H1 (cell line): Measurements from ENCODE around the gene ADGRL3. TPM values are rescaled to one million over a fixed set of nuclear protein-coding genes. Genes with fewer than 3 reads are reported as not detected.

Experiments used
- CTCF ChIA-PET: fragments of 300-600 bp; sonication (Branson Sonifier 250); formaldehyde crosslinking; loops from one replicate; lab custom pipeline; 2021; ENCODE audit not compliant: partially characterized antibody; lab: Charles Lee
- POLR2A ChIA-PET: fragments of 300-600 bp; sonication (Branson Sonifier 250); formaldehyde crosslinking; loops from one replicate; lab custom pipeline; 2021; ENCODE audit warnings: inconsistent platforms; ENCODE audit not compliant: partially characterized antibody; lab: Charles Lee
- DNase-seq, 2 experiments: peaks; one replicate each; pipeline versions ENCODE4 v3.0.0 to v3.0.0-alpha.2; 2010 to 2022; ENCODE audit warnings: low spot score in 2 of 2, low read depth in 1 of 2, mixed read lengths in 1 of 2
- FAIRE-seq: peaks from 2 replicates; lab custom pipeline; 2011; peaks lifted over from hg19 to GRCh38; lab: Jason Lieb, UNC
- H2AFZ ChIP-seq: 2 replicates; pipeline ENCODE4 v1.8.1; 2012; ENCODE audit warnings: low read length, inconsistent platforms
- H2AK5ac ChIP-seq: 2 replicates; pipeline ENCODE4 v1.6.1; 2013; ENCODE audit warnings: low read depth, low read length
- H2BK120ac ChIP-seq: replicated peaks from 2 replicates; pipeline ENCODE3; 2013; ENCODE audit warnings: low read depth, low read length, inconsistent platforms
- H2BK12ac ChIP-seq: 2 replicates; pipeline ENCODE4 v1.6.1; 2013; ENCODE audit warnings: low read depth, low read length
- H2BK15ac ChIP-seq: 2 replicates; pipeline ENCODE4 v1.6.1; 2013; ENCODE audit warnings: low read length
- H2BK20ac ChIP-seq: 2 replicates; pipeline ENCODE4 v1.6.1; 2013; ENCODE audit warnings: low read length
- H2BK5ac ChIP-seq: 2 replicates; pipeline ENCODE4 v1.6.1; 2013; ENCODE audit warnings: low read depth, low read length
- H3K14ac ChIP-seq: 2 replicates; pipeline ENCODE4 v1.6.1; 2013; ENCODE audit warnings: inconsistent platforms; ENCODE audit not compliant: insufficient read length
- H3K18ac ChIP-seq: 2 replicates; pipeline ENCODE4 v1.6.1; 2013; ENCODE audit warnings: low read length; ENCODE audit errors: extremely low read depth
- H3K23ac ChIP-seq: 2 replicates; pipeline ENCODE4 v1.6.1; 2013; ENCODE audit warnings: inconsistent platforms; ENCODE audit not compliant: insufficient read length
- H3K23me2 ChIP-seq: 2 replicates; pipeline ENCODE4 v1.6.1; 2013; ENCODE audit warnings: low read depth, low read length
- H3K27ac ChIP-seq: 2 replicates; pipeline ENCODE4 v1.6.1; 2011; ENCODE audit warnings: low read depth, low read length, inconsistent platforms
- H3K27me3 ChIP-seq, 4 experiments: replicated peaks in 1 of 4; 1 replicate in 1 of 4; 2 replicates in 3 of 4; pipeline versions ENCODE4 v1.6.1 to v1.8.1; 2011 to 2013; ENCODE audit warnings: low read length in 3 of 4, mild to moderate bottlenecking in 3 of 4, inconsistent platforms in 2 of 4, mixed read lengths in 2 of 4, moderate library complexity in 1 of 4; ENCODE audit not compliant: control insufficient read depth in 3 of 4, insufficient read depth in 3 of 4; ENCODE audit errors: extremely low read depth in 1 of 4
- H3K36me3 ChIP-seq, 4 experiments: 2 replicates each; pipeline versions ENCODE4 v1.6.1 to v1.8.1; 2011 to 2013; ENCODE audit warnings: mild to moderate bottlenecking in 4 of 4, low read length in 3 of 4, moderate library complexity in 2 of 4, control low read depth in 1 of 4, inconsistent platforms in 1 of 4; ENCODE audit not compliant: insufficient read depth in 4 of 4, control insufficient read depth in 2 of 4
- H3K4ac ChIP-seq: replicated peaks from 2 replicates; pipeline ENCODE3; 2013; ENCODE audit warnings: low read length, low read depth, mixed read lengths, inconsistent platforms; ENCODE audit not compliant: insufficient read length
- H3K4me1 ChIP-seq, 4 experiments: replicated peaks in 1 of 4; 1 replicate in 1 of 4; 2 replicates in 3 of 4; pipeline versions ENCODE4 v1.6.1 to v1.8.1; 2011 to 2013; ENCODE audit warnings: low read length in 3 of 4, inconsistent platforms in 2 of 4, mixed read lengths in 1 of 4; ENCODE audit not compliant: insufficient read depth in 4 of 4, control insufficient read depth in 3 of 4
- H3K4me2 ChIP-seq, 2 experiments: 2 replicates each; pipeline versions ENCODE4 v1.6.1 to v1.8.1; 2011 to 2013; ENCODE audit warnings: low read depth in 2 of 2, low read length in 2 of 2, control low read depth in 1 of 2, inconsistent platforms in 1 of 2, mild to moderate bottlenecking in 1 of 2; ENCODE audit not compliant: insufficient read depth in 1 of 2
- H3K4me3 ChIP-seq, 4 experiments: fragments of 200-600, 300-600 bp in 1 of 4; sonication (generic), shearing (Covaris generic), sonication (Bioruptor Twin) in 1 of 4; 2 replicates each; pipeline versions ENCODE4 v1.5.1 to v1.8.1; 2011 to 2016; ENCODE audit warnings: low read length in 4 of 4, low read depth in 3 of 4, control low read depth in 2 of 4, inconsistent platforms in 2 of 4, mild to moderate bottlenecking in 2 of 4, mixed read lengths in 1 of 4, moderate library complexity in 1 of 4; ENCODE audit not compliant: insufficient read depth in 2 of 4; ENCODE audit errors: extremely low read depth in 1 of 4
- H3K56ac ChIP-seq: replicated peaks from 2 replicates; pipeline ENCODE3; 2013; ENCODE audit warnings: low read depth, mild to moderate bottlenecking, mixed read lengths, low read length, inconsistent platforms; ENCODE audit not compliant: insufficient read length
- H3K79me1 ChIP-seq: 2 replicates; pipeline ENCODE4 v1.6.1; 2013; ENCODE audit warnings: low read depth, low read length, control low read depth
- H3K79me2 ChIP-seq, 2 experiments: 2 replicates each; pipeline versions ENCODE4 v1.6.1 to v1.8.1; 2012 to 2013; ENCODE audit warnings: low read length in 2 of 2, mild to moderate bottlenecking in 2 of 2, inconsistent platforms in 1 of 2; ENCODE audit not compliant: insufficient read depth in 2 of 2, control insufficient read depth in 1 of 2
- H3K9ac ChIP-seq, 4 experiments: replicated peaks in 1 of 4; 1 replicate in 1 of 4; 2 replicates in 3 of 4; pipeline versions ENCODE4 v1.6.1 to v1.8.1; 2011 to 2013; ENCODE audit warnings: low read depth in 3 of 4, low read length in 3 of 4, control low read depth in 2 of 4, mild to moderate bottlenecking in 2 of 4, moderate library complexity in 2 of 4, inconsistent platforms in 1 of 4; ENCODE audit errors: extremely low read depth in 1 of 4
- H3K9me3 ChIP-seq, 2 experiments: 2 replicates each; pipeline versions ENCODE4 v1.6.1 to v1.8.1; 2012 to 2013; ENCODE audit warnings: mild to moderate bottlenecking in 2 of 2, moderate library complexity in 2 of 2, control low read depth in 1 of 2, inconsistent platforms in 1 of 2, low read depth in 1 of 2, low read length in 1 of 2, mixed read lengths in 1 of 2; ENCODE audit not compliant: insufficient read depth in 2 of 2
- H4K20me1 ChIP-seq, 2 experiments: replicated peaks in 1 of 2; 2 replicates each; pipeline versions ENCODE3 to v1.8.1; 2011 to 2013; ENCODE audit warnings: inconsistent platforms in 2 of 2, low read length in 2 of 2, mild to moderate bottlenecking in 1 of 2; ENCODE audit not compliant: insufficient read depth in 2 of 2, control insufficient read depth in 1 of 2
- H4K5ac ChIP-seq: 2 replicates; pipeline ENCODE4 v1.6.1; 2013; ENCODE audit warnings: low read length, low read depth, mixed read lengths, inconsistent platforms; ENCODE audit not compliant: insufficient read length
- H4K8ac ChIP-seq: 2 replicates; pipeline ENCODE4 v1.8.0; 2013; ENCODE audit warnings: mild to moderate bottlenecking, moderate library complexity, low read length, inconsistent platforms; ENCODE audit not compliant: insufficient read depth; ENCODE audit errors: extremely low read depth
- H4K91ac ChIP-seq: replicated peaks from 2 replicates; pipeline ENCODE3; 2013; ENCODE audit warnings: low read length, mixed read lengths, inconsistent platforms; ENCODE audit not compliant: insufficient read length
- BACH1 ChIP-seq: IDR thresholded peaks from 2 replicates; pipeline ENCODE4 v1.6.1; 2012; ENCODE audit warnings: low read length, improper control_type of control experiment
- CBX5 ChIP-seq: fragments of 300-800, 300-1000 bp; sonication (generic); IDR thresholded peaks from 2 replicates; pipeline ENCODE4 v1.7.1; 2016; ENCODE audit warnings: antibody characterized with exemption, low read length, low read depth
- CHD1 ChIP-seq: IDR thresholded peaks from 2 replicates; pipeline ENCODE4 v1.6.1; 2012; ENCODE audit warnings: low read depth, low read length, improper control_type of control experiment
- EZH2 ChIP-seq: fragments of 200-600 bp; sonication (generic); IDR thresholded peaks from 2 replicates; pipeline ENCODE4 v1.7.1; 2012; ENCODE audit warnings: low read depth, mild to moderate bottlenecking, moderate library complexity, low read length, inconsistent platforms; ENCODE audit not compliant: severe bottlenecking
- GTF2F1 ChIP-seq: IDR thresholded peaks from 2 replicates; pipeline ENCODE4 v1.6.1; 2012; ENCODE audit warnings: low read depth, low read length, improper control_type of control experiment, borderline replicate concordance
- HDAC6 ChIP-seq: IDR thresholded peaks from one replicate; pipeline ENCODE4 v1.7.1; 2012; ENCODE audit warnings: low read depth, mild to moderate bottlenecking, inconsistent platforms, low read length, moderate library complexity
- KDM1A ChIP-seq: fragments of 200-600, 300-600 bp; sonication (generic); IDR thresholded peaks from 2 replicates; pipeline ENCODE4 v1.7.1; 2016; ENCODE audit warnings: mild to moderate bottlenecking, low read length, borderline replicate concordance
- NRF1 ChIP-seq: IDR thresholded peaks from 2 replicates; pipeline ENCODE4 v1.6.1; 2011; ENCODE audit warnings: mild to moderate bottlenecking, low read depth, low read length, improper control_type of control experiment
- RBBP5 ChIP-seq: IDR thresholded peaks from 2 replicates; pipeline ENCODE4 v1.7.1; 2012; ENCODE audit warnings: low read depth, mild to moderate bottlenecking, inconsistent platforms, low read length, moderate library complexity, borderline replicate concordance
- RFX5 ChIP-seq: IDR thresholded peaks from 2 replicates; pipeline ENCODE4 v1.6.1; 2011; ENCODE audit warnings: low read depth, low read length, improper control_type of control experiment, borderline replicate concordance
- SIN3A ChIP-seq, 2 experiments: IDR thresholded peaks in 1 of 2; conservative IDR thresholded peaks in 1 of 2; 2 replicates each; pipeline ENCODE4 v1.6.1; 2011 to 2012; ENCODE audit warnings: low read length in 2 of 2, improper control_type of control experiment in 1 of 2, low read depth in 1 of 2, mild to moderate bottlenecking in 1 of 2
- SUZ12 ChIP-seq: fragments of 200-600 bp; sonication (generic); IDR thresholded peaks from 2 replicates; pipeline ENCODE4 v1.6.1; 2012; ENCODE audit warnings: mild to moderate bottlenecking, inconsistent platforms, low read length, moderate library complexity, mixed read lengths
- TAF7 ChIP-seq: optimal IDR thresholded peaks from 2 replicates; pipeline ENCODE3; 2011; ENCODE audit warnings: low read depth, mild to moderate bottlenecking, inconsistent platforms, low read length, moderate library complexity, borderline replicate concordance
- polyA plus RNA-seq, 7 experiments: library from polyadenylated mRNA; depleted of rRNA in 3 of 7; stranded (reverse) in 5 of 7; unstranded in 2 of 7; fragments of >200 nt in 5 of 7; fragments of 200-250 nt in 2 of 7; gene quantifications; 1 replicate in 5 of 7; 2 replicates in 1 of 7; 4 replicates in 1 of 7; pipeline versions ENCODE4 v1.2.1 to v1.2.3, GENCODE V29; 2011 to 2013; ENCODE audit warnings: missing spikeins in 2 of 7, mixed read lengths in 2 of 7
- total RNA-seq: library from RNA; stranded (reverse); fragmentation: NEBNext Ultra II Directional; extraction: Animal tissue kit (Norgen Biotek cat#: 25700); gene quantifications from 2 replicates; pipeline ENCODE4 v1.2.1, GENCODE V29; 2021
- TF ChIP-seq, protein P1 (sequence below): IDR thresholded peaks from 2 replicates; pipeline ENCODE4 v1.6.1; 2012; ENCODE audit warnings: low read length, inconsistent platforms

The ADGRL3 gene
- total and polyA plus RNA-seq, 2 of the 8 experiments (the other 6 are each of a cell fraction or from before 2014, with no cell fraction given), result 6.6 to 13.0 TPM

- Histone ChIP-seq H3K4me1 (peaks cover 0 to 10% (median 5%) of the 10 kb centered on the region in 4 experiments; a peak in 4 of 7 replicates), H4K91ac (no peak overlapping the region), H4K20me1 (no peaks in the 10 kb centered on the region), H4K5ac (no peak overlapping the region), H2BK120ac (no peak overlapping the region), H3K9ac (no peak overlapping the region), H2BK20ac (no peak overlapping the region), H2BK12ac (no peak overlapping the region), H3K4me3 (no peak overlapping the region), H2BK15ac (no peak overlapping the region), H3K79me1 (no peaks in the 10 kb centered on the region), H3K9me3 (no peaks in the 10 kb centered on the region), H3K27me3 (no peaks in the 10 kb centered on the region), H3K4ac (no peak overlapping the region), H2AK5ac (no peak overlapping the region), H3K23me2 (no peaks in the 10 kb centered on the region), H3K18ac (no peak overlapping the region), H3K14ac (no peak overlapping the region), H3K23ac (no peak overlapping the region), H3K36me3 (no peaks in the 10 kb centered on the region), H3K27ac (no peak overlapping the region), H2BK5ac (no peak overlapping the region), H3K56ac (no peak overlapping the region), H3K79me2 (no peaks in the 10 kb centered on the region), H4K8ac (no peak overlapping the region), H2AFZ (no peak overlapping the region), H3K4me2 (no peak overlapping the region)
- DNase-seq (no peak), FAIRE-seq (no peak)
- POLR2A ChIA-PET, result no interaction called here
- CTCF ChIA-PET, result no interaction called here
- TF ChIP-seq EZH2 (no peak), NRF1 (no peak), CHD1 (no peak), BACH1 (no peak), HDAC6 (no peak), TAF7 (no peak), KDM1A (no peak), CBX5 (no peak), RFX5 (no peak), RBBP5 (no peak), GTF2F1 (no peak), SIN3A (conservative IDR thresholded peaks at IDR 0.05 in 1 of 2, IDR thresholded peaks at IDR 0.05 in 1 of 2; ENCODE audit: low read depth in 1 of 2, low read length in 2 of 2) (no peak), SUZ12 (no peak)
- TF ChIP-seq, protein P1, sequence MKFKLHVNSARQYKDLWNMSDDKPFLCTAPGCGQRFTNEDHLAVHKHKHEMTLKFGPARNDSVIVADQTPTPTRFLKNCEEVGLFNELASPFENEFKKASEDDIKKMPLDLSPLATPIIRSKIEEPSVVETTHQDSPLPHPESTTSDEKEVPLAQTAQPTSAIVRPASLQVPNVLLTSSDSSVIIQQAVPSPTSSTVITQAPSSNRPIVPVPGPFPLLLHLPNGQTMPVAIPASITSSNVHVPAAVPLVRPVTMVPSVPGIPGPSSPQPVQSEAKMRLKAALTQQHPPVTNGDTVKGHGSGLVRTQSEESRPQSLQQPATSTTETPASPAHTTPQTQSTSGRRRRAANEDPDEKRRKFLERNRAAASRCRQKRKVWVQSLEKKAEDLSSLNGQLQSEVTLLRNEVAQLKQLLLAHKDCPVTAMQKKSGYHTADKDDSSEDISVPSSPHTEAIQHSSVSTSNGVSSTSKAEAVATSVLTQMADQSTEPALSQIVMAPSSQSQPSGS, result no peak
Measured at GRCh38 chr4:61401771-61402170, 201.6 kb downstream of the ADGRL3 start.
